Stimulated activated CD8-positive, alpha-beta memory T cell treated with anti-CD3 and anti-CD28 coated beads, Interleukin-15, amount 100 ng/mL, for 48 hours (primary cell): ENCODE data around the gene MRPS21.

ENCODE experiments used
- DNase-seq, 2 donors: peaks; one replicate each; pipeline ENCODE4 v3.0.0-alpha.2; 2020; ENCODE audit warnings: low read depth in 2 of 2

The MRPS21 gene

GRCh38 chr1:150293433-150294253, at the start of gene MRPS21:
MRPS21 (plus strand) TSS chr1:150293861; CDS start chr1:150294367, 506 bp downstream.
- peak; percentile 80 for DNase-seq

DNA sequence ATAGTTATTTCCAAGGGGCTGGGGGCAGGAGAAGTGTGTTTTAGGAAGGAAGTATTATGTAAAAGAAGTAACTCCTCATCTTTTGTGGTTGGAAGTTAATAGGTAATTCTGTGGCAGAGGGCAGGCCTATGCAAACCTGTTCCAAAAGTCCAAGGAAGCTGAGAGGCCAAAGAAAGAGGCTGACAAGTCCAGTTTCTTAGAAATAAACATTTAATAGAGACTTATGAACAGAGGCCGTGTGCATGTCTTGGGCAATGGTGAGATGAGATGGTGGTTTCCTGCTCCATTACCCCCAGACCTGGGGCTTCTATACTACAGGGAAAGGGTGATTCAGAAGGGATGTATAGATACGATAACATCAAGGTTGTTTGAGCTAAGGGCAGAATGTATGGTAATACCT, 43.7 kb upstream of the MRPS21 start:
- DNase-seq, result no peak

- DNase-seq, result no peak
Observed at GRCh38 chr1:150256198-150256553, 37.5 kb upstream of the MRPS21 start.

DNA sequence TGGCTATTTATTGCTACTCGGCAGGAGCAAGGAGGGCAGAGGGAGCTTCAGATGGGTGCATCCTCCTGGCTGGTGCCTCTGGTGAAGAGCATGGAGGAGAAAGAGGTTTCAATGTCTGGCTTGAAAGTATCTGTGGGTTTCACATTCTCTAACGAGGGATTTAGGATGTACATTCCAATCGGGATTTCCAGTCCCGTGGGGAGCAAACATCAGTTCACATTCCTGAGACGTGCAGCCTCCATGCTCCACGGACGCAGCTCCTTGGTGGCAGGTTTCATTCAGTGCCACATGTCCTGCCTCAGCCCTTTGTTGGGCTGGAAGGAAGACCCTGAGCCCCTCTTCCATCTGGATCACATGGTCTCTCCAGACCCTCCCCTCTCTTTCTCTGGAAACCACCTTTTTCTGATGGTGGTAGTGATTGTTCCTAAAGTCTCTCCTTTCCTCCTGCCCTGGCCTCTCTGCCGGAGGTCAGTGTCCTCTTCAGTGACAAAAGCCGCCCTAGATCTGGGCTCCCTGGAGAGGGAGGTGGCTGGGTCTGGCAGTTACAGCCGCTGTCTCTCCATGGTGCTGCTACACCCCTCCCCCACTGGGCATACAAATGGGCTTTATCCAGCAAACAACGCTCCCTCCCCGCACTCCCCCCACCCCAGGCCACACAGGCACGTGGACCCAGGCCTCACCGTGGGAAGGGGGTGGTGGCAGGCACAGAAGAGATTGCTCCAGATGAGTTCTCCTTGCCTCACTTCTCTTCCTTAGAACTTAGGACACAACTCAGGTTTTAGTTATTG, 36.9 kb upstream of the MRPS21 start:
- DNase-seq, result no peak

DNA sequence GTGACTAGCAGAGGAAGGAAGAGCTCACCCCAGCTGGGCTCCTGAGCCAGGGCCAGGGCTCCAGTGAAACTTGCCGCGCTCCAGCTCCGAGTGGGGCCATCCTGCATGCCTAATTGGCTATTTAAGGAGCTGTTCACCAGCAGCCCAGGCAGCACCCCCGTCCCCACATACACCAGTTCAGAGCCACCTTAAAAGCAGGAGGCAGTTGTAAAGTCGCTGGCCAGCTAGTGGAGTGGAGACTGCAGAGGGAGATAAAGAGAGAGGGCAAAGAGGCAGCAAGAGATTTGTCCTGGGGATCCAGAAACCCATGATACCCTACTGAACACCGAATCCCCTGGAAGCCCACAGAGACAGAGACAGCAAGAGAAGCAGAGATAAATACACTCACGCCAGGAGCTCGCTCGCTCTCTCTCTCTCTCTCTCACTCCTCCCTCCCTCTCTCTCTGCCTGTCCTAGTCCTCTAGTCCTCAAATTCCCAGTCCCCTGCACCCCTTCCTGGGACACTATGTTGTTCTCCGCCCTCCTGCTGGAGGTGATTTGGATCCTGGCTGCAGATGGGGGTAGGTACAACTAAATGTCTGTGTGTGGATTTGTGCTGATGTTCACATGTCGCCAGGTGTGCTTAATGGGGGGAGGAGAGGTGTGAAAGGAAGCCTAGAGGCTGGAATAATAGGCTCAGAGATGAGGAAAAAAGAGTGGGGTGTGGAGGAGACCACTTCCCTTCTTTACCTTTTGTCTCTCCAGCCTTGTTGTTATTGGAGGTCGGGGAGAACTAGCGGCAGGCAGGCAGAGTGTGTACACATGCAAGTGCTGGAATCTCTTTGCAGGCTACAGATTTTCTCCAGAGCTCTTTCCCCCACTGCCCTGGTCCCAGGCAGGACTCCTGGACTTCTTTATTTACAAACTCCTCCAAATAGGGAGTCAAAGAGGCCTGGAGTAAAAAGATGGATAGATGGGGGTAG, 35.8 kb upstream of the MRPS21 start, which contains the start of gene CA14:
CA14 (plus strand) TSS at position 151 of the 962 bp plus-strand sequence; CDS start at position 506, 355 bp downstream.
- DNase-seq, result no peak

DNA sequence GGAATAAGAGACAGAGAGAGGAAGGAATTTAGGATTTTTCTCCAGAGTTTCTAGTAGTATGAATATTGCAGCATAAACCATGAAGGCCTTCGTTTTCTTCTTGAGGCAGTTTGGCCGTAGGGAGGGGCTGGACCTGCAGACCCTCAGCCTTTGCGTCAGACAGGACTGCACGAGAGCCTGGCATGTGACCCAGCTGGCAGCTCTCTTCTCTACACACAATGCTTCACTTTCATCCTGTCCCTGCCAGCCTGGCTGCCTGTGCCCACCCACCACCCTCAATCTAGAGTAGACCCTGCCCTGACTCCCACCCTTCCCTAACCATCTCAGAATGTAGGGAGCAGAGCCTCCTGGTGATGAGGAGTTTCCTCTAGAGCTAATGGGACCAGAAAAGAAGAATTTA, 34.4 kb upstream of the MRPS21 start:
- DNase-seq, result no peak

GRCh38 chr1:150259758-150260669, 33.6 kb upstream of the MRPS21 start:
- no peak for DNase-seq

DNA sequence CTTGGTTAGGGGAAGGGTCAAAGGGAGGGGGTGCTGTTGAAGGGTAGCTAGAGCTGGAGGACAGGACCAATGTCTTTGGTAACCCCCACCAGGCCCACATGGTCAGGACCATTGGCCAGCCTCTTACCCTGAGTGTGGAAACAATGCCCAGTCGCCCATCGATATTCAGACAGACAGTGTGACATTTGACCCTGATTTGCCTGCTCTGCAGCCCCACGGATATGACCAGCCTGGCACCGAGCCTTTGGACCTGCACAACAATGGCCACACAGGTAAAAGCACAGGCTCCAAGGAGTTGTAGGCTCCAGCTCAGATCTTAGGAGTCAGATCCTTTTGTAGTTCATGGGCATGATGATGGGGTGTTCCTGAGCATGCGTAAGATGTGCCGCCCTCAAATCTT, 32.3 kb upstream of the MRPS21 start:
- no peak for DNase-seq

GRCh38 chr1:150262388-150263320, 31.0 kb upstream of the MRPS21 start:
- DNase-seq, result no peak

- DNase-seq, result no peak
Observed at GRCh38 chr1:150263549-150263948, 30.1 kb upstream of the MRPS21 start.

- DNase-seq, result no peak
Observed at GRCh38 chr1:150267896-150268295, 25.8 kb upstream of the MRPS21 start.

- DNase-seq, result no peak
Observed at GRCh38 chr1:150268340-150268704, 25.3 kb upstream of the MRPS21 start.

- peak; percentile 91 for DNase-seq
Observed at GRCh38 chr1:150268705-150269403, 24.8 kb upstream of the MRPS21 start, which contains the start of gene APH1A. APH1A (minus strand) TSS chr1:150269016; CDS start chr1:150268810, 206 bp downstream.

GRCh38 chr1:150269451-150269850, 24.2 kb upstream of the MRPS21 start:
- DNase-seq, result no peak

DNA sequence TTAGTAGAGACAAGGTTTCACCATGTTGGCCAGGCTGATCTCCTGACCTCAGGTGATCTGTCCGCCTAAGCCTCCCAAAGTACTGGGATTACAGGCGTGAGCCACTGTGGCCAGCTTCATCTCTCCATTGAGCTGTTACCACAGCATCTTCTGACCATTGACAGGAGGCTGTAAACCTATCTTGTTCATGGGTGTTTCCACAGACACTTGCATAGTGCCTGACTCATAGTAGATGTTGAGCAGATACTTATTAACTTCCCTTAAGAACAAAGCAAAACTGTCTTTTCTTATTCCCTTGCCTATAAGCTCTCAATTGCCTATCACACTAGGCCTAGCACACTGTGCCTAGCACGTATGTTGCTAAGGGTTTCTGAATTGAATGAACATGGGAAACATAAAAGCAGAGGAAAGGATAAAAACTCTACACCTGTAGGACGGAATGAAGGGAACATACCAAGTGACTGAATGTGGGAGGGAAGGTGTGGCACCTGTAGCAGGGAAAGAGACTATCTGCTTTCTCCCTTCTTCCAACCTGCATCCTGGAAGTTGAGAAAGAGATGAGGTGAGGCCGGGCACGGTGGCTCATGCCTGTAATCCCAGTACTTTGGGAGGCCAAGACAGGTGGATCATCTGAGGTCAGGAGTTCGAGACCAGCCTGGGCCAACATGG, 22.2 kb upstream of the MRPS21 start:
- DNase-seq, result no peak

DNA sequence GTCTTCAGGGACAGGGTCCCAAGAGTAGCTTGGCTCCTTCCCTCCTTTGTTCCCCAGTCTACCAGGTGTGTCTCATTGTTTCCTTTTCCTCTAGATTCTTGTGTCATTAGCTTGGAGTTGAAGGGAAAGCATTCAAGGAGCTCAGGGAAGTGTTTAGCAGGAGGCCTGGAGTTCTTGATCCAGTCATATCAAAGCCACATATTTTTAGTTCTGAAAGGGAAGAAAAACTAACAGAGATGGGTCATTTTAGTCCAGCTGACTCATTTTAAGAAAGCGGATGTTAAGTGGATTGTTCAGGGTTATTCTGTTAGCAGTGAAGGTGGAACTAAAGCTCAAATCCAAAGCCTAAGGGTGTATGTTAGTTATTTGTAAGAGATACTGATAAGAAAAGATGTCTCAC, 20.4 kb upstream of the MRPS21 start:
- DNase-seq, result no peak

GRCh38 chr1:150280138-150280707, 13.4 kb upstream of the MRPS21 start:
- no peak for DNase-seq

GRCh38 chr1:150281221-150281757, 12.4 kb upstream of the MRPS21 start:
- peak; percentile 30 to 38 for DNase-seq
